BLaER1 (cell line): ENCODE measurements around the gene LTBP3.
"Not testable (repeated sequence)": the region's sequence is repeated elsewhere in the genome, so short reads cannot be mapped to it uniquely, and the experiment has no call there.

ENCODE experiments used
- H3K27ac ChIP-seq: shearing (Covaris generic); formaldehyde crosslinking; 2 replicates; pipeline ENCODE4 v1.8.1; 2022
- H3K27me3 ChIP-seq: shearing (Covaris generic); formaldehyde crosslinking; 2 replicates; pipeline ENCODE4 v1.8.1; 2022
- H3K36me3 ChIP-seq: shearing (Covaris generic); formaldehyde crosslinking; 2 replicates; pipeline ENCODE4 v1.8.1; 2022
- H3K4me1 ChIP-seq: shearing (Covaris generic); formaldehyde crosslinking; 2 replicates; pipeline ENCODE4 v1.8.1; 2022
- H3K4me2 ChIP-seq: shearing (Covaris generic); formaldehyde crosslinking; 2 replicates; pipeline ENCODE4 v1.8.1; 2022
- H3K4me3 ChIP-seq: shearing (Covaris generic); formaldehyde crosslinking; 2 replicates; pipeline ENCODE4 v1.8.1; 2022
- H3K9ac ChIP-seq: shearing (Covaris generic); formaldehyde crosslinking; 2 replicates; pipeline ENCODE4 v1.8.1; 2022
- H3K9me3 ChIP-seq: shearing (Covaris generic); formaldehyde crosslinking; 2 replicates; pipeline ENCODE4 v1.8.1; 2022
- H4K20me1 ChIP-seq: shearing (Covaris generic); formaldehyde crosslinking; 2 replicates; pipeline ENCODE4 v1.8.1; 2022
- Cebpa-rat ChIP-seq: shearing (Covaris generic); IDR thresholded peaks from 2 replicates; pipeline ENCODE4 v1.8.1; 2022

Gene LTBP3

DNA sequence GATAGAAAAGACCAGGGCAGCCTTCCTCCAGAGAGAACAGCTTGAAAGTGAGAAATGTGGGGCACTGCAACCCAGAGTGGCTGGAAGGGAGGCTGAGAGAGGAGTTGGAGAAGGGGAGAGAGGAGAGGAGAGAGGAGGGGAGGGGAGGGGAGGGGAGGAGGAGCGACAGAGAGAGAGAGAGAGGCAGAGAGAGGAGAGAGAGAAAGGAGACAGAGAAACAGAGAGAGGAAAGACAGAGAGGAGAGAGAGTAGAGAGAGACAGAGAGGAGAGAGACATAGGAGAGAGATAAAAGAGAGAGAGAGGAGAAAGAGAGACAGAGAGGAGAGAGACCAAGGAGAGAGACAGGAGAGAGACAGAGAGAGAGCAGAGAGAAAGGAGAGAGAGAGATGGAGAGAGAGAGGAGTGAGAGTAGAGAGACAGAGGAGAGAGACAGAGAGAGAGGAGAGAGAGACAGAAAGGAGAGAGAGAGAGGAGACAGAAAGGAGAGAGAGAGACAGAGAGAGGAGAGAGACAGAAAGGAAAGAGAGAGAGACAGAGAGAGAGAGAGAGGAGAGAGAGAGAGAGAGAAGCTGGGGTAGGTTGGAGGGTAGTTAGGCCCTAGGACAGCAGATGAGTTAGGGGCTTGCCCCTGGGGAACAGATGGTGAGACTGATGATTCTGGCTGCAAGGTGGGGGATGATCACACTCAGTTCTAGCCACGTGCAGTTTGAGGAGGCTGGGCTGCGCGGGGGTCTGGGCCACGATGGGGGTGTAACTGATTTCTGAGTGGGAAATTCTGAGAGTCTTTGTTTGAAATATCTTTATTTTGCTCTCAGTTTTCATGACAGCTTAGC lies 41.8 kb downstream of the LTBP3 start:
- Histone ChIP-seq H3K4me1 (peaks cover 12% of the 10 kb centered on the region), H4K20me1 (no peaks in the 10 kb centered on the region), H3K36me3 (no peaks in the 10 kb centered on the region), H3K27ac (no peak overlapping the region), H3K4me2 (0 out of 2 replicates have a peak overlapping the region, but pooled peaks have one; percentile 5), H3K27me3 (no peaks in the 10 kb centered on the region), H3K9ac (no peak overlapping the region), H3K4me3 (no peak overlapping the region), H3K9me3 (no peaks in the 10 kb centered on the region)
- no peak for TF ChIP-seq Cebpa-rat

- not testable (repeated sequence) for H3K36me3 ChIP-seq, H4K20me1 ChIP-seq, H3K9me3 ChIP-seq, H3K27me3 ChIP-seq, H3K4me3 ChIP-seq, H3K27ac ChIP-seq, H3K9ac ChIP-seq, H3K4me2 ChIP-seq
- H3K4me1 ChIP-seq: peaks cover 31% of the 10 kb centered on the region
These were observed 45.8 kb downstream of the LTBP3 start for GRCh38 chr11:65512311-65512710.

DNA sequence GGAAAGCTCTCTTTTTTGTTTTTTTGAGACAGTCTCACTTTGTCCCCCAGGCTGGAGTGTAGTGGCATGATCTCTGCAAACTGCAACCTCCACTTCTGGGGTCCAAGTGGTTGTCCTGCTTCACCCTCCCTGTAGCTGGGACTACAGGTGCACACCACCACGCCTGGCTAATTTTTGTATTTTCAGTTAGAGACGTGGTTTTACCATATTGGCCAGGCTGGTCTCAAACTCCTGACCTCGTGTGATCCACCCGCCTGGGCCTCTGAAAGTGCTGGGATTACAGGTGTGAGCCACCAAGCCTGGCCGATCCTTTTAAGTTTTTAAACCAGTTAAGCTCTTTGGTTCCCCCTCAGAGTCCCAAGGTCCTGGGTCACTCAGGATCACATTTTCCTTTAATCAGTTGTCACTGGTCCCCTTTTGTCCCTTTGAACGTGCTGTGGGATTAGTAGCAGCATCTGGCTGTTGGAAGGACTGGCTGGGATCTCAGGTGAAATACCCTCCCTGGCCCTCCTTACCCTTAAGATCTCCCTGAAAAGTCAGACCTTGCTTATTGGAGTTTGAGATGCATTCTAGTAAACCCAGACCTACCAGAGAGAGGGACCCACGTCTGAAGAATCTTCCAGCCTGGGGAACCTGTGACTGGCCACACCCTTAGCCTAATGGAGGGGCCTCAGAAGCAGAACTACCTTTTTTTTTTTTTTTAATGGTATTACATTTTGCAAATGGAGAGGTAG lies 51.2 kb downstream of the LTBP3 start:
- Histone ChIP-seq H3K9me3 (no peaks in the 10 kb centered on the region), H3K4me2 (peak overlapping the region; percentile 93), H3K9ac (peak overlapping the region; percentile 100), H3K27me3 (no peaks in the 10 kb centered on the region), H4K20me1 (peaks cover 60% of the 10 kb centered on the region), H3K27ac (peak overlapping the region; percentile 100), H3K4me1 (peaks cover 64% of the 10 kb centered on the region), H3K4me3 (peak overlapping the region; percentile 83), H3K36me3 (peaks cover 50% of the 10 kb centered on the region)
- no peak for TF ChIP-seq Cebpa-rat

DNA sequence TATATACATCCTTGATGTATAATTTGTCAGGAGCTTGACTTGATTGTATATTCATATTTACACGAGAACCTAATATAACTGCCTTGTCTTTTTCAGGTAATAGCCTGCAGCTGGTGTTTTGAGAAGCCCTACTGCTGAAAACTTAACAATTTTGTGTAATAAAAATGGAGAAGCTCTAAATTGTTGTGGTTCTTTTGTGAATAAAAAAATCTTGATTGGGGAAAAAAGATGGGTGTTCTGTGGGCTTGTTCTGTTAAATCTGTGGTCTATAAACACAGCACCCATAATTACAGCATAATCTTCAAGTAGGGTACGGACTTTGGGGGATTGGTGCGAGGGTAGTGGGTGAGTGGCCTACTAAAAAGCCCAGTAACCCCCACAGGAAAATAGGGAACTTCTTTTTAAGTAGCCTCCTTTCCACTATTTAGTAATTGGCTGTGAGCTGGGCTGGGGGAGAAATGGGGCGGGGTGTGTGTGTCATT lies 51.8 kb downstream of the LTBP3 start:
- Histone ChIP-seq H3K4me2 (peak overlapping the region; percentile 93), H3K27ac (peak overlapping the region; percentile 100), H3K9me3 (no peaks in the 10 kb centered on the region), H3K27me3 (no peaks in the 10 kb centered on the region), H3K36me3 (peaks cover 56% of the 10 kb centered on the region), H3K4me3 (peak overlapping the region; percentile 83), H3K4me1 (peaks cover 64% of the 10 kb centered on the region), H4K20me1 (peaks cover 66% of the 10 kb centered on the region), H3K9ac (peak overlapping the region; percentile 100)
- no peak for TF ChIP-seq Cebpa-rat

- Histone ChIP-seq H3K9me3 (no peaks in the 10 kb centered on the region), H3K27ac (peak overlapping the region; percentile 100), H3K4me3 (peak overlapping the region; percentile 83), H3K36me3 (peaks cover 63% of the 10 kb centered on the region), H3K4me1 (peaks cover 64% of the 10 kb centered on the region), H4K20me1 (peaks cover 72% of the 10 kb centered on the region), H3K4me2 (peak overlapping the region; percentile 93), H3K9ac (peak overlapping the region; percentile 100), H3K27me3 (no peaks in the 10 kb centered on the region)
- TF ChIP-seq Cebpa-rat: no peak
These were observed 52.5 kb downstream of the LTBP3 start for GRCh38 chr11:65505466-65506289.

DNA sequence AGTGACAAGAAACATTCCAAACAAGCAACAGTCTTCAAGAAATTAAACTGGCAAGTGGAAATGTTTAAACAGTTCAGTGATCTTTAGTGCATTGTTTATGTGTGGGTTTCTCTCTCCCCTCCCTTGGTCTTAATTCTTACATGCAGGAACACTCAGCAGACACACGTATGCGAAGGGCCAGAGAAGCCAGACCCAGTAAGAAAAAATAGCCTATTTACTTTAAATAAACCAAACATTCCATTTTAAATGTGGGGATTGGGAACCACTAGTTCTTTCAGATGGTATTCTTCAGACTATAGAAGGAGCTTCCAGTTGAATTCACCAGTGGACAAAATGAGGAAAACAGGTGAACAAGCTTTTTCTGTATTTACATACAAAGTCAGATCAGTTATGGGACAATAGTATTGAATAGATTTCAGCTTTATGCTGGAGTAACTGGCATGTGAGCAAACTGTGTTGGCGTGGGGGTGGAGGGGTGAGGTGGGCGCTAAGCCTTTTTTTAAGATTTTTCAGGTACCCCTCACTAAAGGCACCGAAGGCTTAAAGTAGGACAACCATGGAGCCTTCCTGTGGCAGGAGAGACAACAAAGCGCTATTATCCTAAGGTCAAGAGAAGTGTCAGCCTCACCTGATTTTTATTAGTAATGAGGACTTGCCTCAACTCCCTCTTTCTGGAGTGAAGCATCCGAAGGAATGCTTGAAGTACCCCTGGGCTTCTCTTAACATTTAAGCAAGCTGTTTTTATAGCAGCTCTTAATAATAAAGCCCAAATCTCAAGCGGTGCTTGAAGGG lies 53.3 kb downstream of the LTBP3 start:
- no peaks in the 10 kb centered on the region for H3K9me3 ChIP-seq
- no peaks in the 10 kb centered on the region for H3K27me3 ChIP-seq
- peak overlapping the region; percentile 83 for H3K4me3 ChIP-seq
- H3K36me3 ChIP-seq: peaks cover 68% of the 10 kb centered on the region
- peak overlapping the region; percentile 93 for H3K4me2 ChIP-seq
- no peak for TF ChIP-seq Cebpa-rat
- H3K4me1 ChIP-seq: peaks cover 58% of the 10 kb centered on the region
- H3K27ac ChIP-seq: peak overlapping the region; percentile 100
- H4K20me1 ChIP-seq: peaks cover 81% of the 10 kb centered on the region
- H3K9ac ChIP-seq: peak overlapping the region; percentile 100

GRCh38 chr11:65503949-65504673 lies 54.0 kb downstream of the LTBP3 start:
- no peaks in the 10 kb centered on the region for H3K9me3 ChIP-seq
- H3K36me3 ChIP-seq: peaks cover 68% of the 10 kb centered on the region
- H3K4me3 ChIP-seq: peak overlapping the region; percentile 83
- peak overlapping the region; percentile 93 for H3K4me2 ChIP-seq
- TF ChIP-seq Cebpa-rat: no peak
- H3K27me3 ChIP-seq: no peaks in the 10 kb centered on the region
- peaks cover 87% of the 10 kb centered on the region for H4K20me1 ChIP-seq
- H3K4me1 ChIP-seq: peaks cover 50% of the 10 kb centered on the region
- H3K27ac ChIP-seq: peak overlapping the region; percentile 100
- peak overlapping the region; percentile 100 for H3K9ac ChIP-seq

- no peak for TF ChIP-seq Cebpa-rat
- H3K27ac ChIP-seq: peak overlapping the region; percentile 100; the same call in 1 of the 2 replicates
- H3K9me3 ChIP-seq: no peaks in the 10 kb centered on the region
- H3K4me1 ChIP-seq: peaks cover 44% of the 10 kb centered on the region
- H3K4me2 ChIP-seq: peak overlapping the region; percentile 93
- H3K27me3 ChIP-seq: no peaks in the 10 kb centered on the region
- peak overlapping the region; percentile 100 for H3K9ac ChIP-seq
- H3K4me3 ChIP-seq: peak overlapping the region; percentile 83
- peaks cover 68% of the 10 kb centered on the region for H3K36me3 ChIP-seq
- H4K20me1 ChIP-seq: peaks cover 87% of the 10 kb centered on the region
These were observed 54.7 kb downstream of the LTBP3 start for GRCh38 chr11:65503368-65503948.
